Measurements from ENCODE around the gene SBNO2.

Gene SBNO2

DNA sequence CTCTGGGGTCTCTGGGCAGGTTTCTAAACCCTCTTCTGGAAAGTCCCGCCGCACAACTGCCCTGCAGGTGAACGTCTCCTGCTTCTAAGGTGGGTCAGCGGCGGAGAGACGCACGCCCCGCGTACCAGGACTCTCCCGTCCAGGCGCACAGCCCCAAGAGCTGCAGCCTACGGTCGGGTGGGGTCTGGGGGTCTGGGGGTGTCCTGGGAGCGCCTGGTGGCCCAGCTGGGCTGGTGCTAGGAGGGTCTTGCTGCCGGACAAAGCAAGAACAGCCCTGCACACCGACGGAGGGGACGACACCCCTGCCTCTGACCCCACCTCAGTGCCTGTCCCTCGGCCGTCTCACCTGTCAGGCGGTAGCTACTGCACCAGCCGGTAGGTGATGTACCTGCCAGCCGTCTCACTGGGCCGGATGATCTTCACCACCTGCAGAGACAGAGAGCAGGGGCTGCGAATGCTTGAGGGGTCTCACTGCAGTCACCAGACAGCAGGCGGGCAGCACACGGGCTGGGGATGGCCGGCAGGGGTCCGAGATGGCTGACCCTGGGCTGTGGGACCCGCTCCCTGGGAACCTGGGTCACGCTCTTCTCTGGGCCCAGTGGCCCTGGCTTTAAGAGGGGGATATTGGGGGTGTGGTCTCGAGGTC is 84.8 kb downstream of the SBNO2 start:
- TF ChIP-seq, protein P1, sequence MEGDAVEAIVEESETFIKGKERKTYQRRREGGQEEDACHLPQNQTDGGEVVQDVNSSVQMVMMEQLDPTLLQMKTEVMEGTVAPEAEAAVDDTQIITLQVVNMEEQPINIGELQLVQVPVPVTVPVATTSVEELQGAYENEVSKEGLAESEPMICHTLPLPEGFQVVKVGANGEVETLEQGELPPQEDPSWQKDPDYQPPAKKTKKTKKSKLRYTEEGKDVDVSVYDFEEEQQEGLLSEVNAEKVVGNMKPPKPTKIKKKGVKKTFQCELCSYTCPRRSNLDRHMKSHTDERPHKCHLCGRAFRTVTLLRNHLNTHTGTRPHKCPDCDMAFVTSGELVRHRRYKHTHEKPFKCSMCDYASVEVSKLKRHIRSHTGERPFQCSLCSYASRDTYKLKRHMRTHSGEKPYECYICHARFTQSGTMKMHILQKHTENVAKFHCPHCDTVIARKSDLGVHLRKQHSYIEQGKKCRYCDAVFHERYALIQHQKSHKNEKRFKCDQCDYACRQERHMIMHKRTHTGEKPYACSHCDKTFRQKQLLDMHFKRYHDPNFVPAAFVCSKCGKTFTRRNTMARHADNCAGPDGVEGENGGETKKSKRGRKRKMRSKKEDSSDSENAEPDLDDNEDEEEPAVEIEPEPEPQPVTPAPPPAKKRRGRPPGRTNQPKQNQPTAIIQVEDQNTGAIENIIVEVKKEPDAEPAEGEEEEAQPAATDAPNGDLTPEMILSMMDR (conservative IDR thresholded peaks at IDR 0.05; ENCODE audit: low read depth, low read length) = no peak
- Histone ChIP-seq H3K4me2 (no peak overlapping the region), H3K9ac (no peak overlapping the region), H3K79me2 (ENCODE audit: insufficient read depth, low read depth) (peaks cover 16% of the 10 kb centered on the region), H3K27me3 (ENCODE audit: insufficient read depth, low read depth) (no peaks in the 10 kb centered on the region), H2AFZ (ENCODE audit: low read depth) (no peak overlapping the region), H3K27ac (no peak overlapping the region), H3K4me1 (ENCODE audit: low read depth, poor library complexity, severe bottlenecking) (peaks cover 8% of the 10 kb centered on the region), H3K36me3 (ENCODE audit: insufficient read depth) (no peaks in the 10 kb centered on the region), H3K4me3 (IDR thresholded peaks at IDR 0.05; ENCODE audit: insufficient read depth, low read depth, low read length) (no peak overlapping the region), H4K20me1 (ENCODE audit: insufficient read depth) (no peaks in the 10 kb centered on the region)

DNA sequence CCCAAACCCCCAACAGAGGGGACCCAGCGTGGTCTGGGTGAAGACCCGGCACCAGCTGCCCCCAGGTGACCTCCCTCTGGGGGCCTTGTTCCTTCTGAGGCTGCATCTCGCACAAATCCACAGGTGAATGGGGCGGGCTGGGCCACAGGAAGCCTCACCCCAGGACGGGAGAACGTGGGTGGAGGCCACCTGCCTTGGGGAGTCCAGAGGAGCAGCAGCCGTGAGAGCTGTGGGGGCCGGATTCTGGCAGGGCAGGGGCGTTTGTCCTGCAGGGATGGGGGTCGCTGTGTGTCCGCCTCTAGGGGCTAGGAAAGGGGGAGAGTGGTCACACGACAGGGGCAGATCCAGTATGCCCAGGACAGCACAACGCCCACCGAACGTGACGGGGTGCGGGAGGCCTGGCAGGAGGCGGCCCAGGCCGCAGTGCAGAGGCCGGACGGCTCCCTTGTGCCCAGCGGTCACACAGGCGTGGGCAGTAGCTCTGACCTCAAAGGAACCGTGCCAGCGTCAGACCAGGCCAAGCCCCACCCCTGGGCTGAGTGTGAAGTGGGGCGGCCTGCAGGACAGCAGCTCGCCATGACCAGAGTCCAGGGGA is 85.6 kb downstream of the SBNO2 start:
- H3K36me3 ChIP-seq (ENCODE audit: insufficient read depth) = no peaks in the 10 kb centered on the region
- no peak overlapping the region for H2AFZ ChIP-seq (ENCODE audit: low read depth)
- peaks cover 8% of the 10 kb centered on the region for H3K79me2 ChIP-seq (ENCODE audit: insufficient read depth, low read depth)
- no peaks in the 10 kb centered on the region for H3K27me3 ChIP-seq (ENCODE audit: insufficient read depth, low read depth)
- H3K27ac ChIP-seq = no peak overlapping the region
- no peak overlapping the region for H3K4me3 ChIP-seq (IDR thresholded peaks at IDR 0.05; ENCODE audit: insufficient read depth, low read depth, low read length)
- no peak overlapping the region for H3K4me2 ChIP-seq
- H3K4me1 ChIP-seq (ENCODE audit: low read depth, poor library complexity, severe bottlenecking) = peaks cover under 1% of the 10 kb centered on the region
- no peak overlapping the region for H3K9ac ChIP-seq
- TF ChIP-seq, protein P1 (conservative IDR thresholded peaks at IDR 0.05; ENCODE audit: low read depth, low read length) = no peak
- no peaks in the 10 kb centered on the region for H4K20me1 ChIP-seq (ENCODE audit: insufficient read depth)

DNA sequence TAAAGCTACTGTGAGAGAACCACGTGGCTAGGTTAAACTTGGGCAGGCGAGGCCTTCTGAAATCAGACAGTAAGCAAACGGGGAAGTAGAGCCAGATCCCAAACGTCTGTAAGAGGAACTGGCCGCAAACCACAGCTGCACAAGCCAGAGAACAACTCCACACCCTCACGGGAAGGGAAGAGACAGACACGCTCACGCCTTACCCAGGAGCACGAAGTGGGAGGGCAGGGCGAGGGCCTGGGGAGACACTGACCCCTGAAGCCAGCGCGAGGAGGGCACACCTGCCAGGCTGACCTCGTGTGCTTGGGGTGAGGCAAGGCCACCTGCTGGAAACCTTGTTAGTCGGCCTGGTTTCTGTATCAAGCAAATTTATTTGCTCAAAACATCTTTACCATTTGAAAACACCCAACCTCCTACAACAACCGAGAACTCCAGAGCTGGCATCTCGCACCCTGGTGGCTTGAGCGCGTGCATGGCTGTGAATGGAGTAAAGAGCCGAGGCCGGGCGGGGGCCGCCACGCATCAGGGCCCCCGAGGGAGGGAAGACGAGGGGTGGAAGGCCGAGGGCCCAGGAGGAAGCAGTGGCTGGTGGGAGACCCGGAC is 86.2 kb downstream of the SBNO2 start:
- H3K79me2 ChIP-seq (ENCODE audit: insufficient read depth, low read depth) = peaks cover 2% of the 10 kb centered on the region; the same call in 1 of the 2 replicates
- no peaks in the 10 kb centered on the region for H4K20me1 ChIP-seq (ENCODE audit: insufficient read depth)
- no peak overlapping the region for H3K27ac ChIP-seq
- H3K27me3 ChIP-seq (ENCODE audit: insufficient read depth, low read depth) = no peaks in the 10 kb centered on the region
- no peaks in the 10 kb centered on the region for H3K36me3 ChIP-seq (ENCODE audit: insufficient read depth)
- no peak overlapping the region for H2AFZ ChIP-seq (ENCODE audit: low read depth)
- no peak overlapping the region for H3K4me3 ChIP-seq (IDR thresholded peaks at IDR 0.05; ENCODE audit: insufficient read depth, low read depth, low read length)
- TF ChIP-seq, protein P1 (conservative IDR thresholded peaks at IDR 0.05; ENCODE audit: low read depth, low read length) = no peak
- H3K4me1 ChIP-seq (ENCODE audit: low read depth, poor library complexity, severe bottlenecking) = no peaks in the 10 kb centered on the region
- H3K4me2 ChIP-seq = no peak overlapping the region
- no peak overlapping the region for H3K9ac ChIP-seq

DNA sequence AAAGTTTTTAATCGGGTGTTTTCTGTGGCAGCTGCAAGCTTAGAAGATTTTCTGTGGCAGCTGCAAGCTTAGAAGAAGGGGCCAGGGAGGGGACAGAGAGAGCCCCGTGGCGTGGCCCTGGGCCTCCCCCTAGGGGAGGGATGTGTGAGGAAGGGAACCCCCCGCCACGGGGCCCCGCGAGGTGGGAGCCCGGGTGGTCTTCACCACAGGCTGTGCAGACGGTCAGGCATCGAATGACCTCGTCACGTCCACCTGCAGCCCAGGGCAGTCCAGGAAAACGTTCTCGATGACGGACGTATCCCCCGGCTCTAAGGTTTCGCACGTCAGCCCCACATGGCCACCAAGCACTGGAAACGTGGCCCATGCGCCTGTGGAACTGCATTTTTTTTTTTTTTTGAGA is 87.5 kb downstream of the SBNO2 start:
- Histone ChIP-seq H3K4me1 (ENCODE audit: low read depth, poor library complexity, severe bottlenecking) (no peaks in the 10 kb centered on the region), H3K79me2 (ENCODE audit: insufficient read depth, low read depth) (no peaks in the 10 kb centered on the region), H3K4me2 (no peak overlapping the region), H3K36me3 (ENCODE audit: insufficient read depth) (no peaks in the 10 kb centered on the region), H2AFZ (ENCODE audit: low read depth) (no peak overlapping the region), H3K27ac (no peak overlapping the region), H3K9ac (no peak overlapping the region), H4K20me1 (ENCODE audit: insufficient read depth) (no peaks in the 10 kb centered on the region), H3K27me3 (ENCODE audit: insufficient read depth, low read depth) (no peaks in the 10 kb centered on the region), H3K4me3 (IDR thresholded peaks at IDR 0.05; ENCODE audit: insufficient read depth, low read depth, low read length) (no peak overlapping the region)
- TF ChIP-seq, protein P1 (conservative IDR thresholded peaks at IDR 0.05; ENCODE audit: low read depth, low read length) = no peak

Measured in KMS-11 (cell line).